T-helper 1 cell treated with Interleukin-12 subunit alpha and Interleukin-12 subunit beta and Interleukin-4 antibody, amounts not matched to agents 30 ng/mL and 1 ng/mL, for 36 hours (primary cell): ENCODE results near the gene ARMC9. TPM values are rescaled to one million over a fixed set of nuclear protein-coding genes. Genes with fewer than 3 reads are reported as not detected.

Source experiments
- intact Hi-C: fragments of 100-400 bp; cut with micrococcal nuclease; formaldehyde crosslinking; loops from one replicate; pipeline ENCODE4 v1.15.1; 2024
- total RNA-seq: library from RNA; stranded (reverse); gene quantifications from 2 replicates; pipeline ENCODE4 v1.2.3, GENCODE V29; 2022

ARMC9 gene
- total RNA-seq, 1 donor from 2014 or later = 1.4 TPM

DNA sequence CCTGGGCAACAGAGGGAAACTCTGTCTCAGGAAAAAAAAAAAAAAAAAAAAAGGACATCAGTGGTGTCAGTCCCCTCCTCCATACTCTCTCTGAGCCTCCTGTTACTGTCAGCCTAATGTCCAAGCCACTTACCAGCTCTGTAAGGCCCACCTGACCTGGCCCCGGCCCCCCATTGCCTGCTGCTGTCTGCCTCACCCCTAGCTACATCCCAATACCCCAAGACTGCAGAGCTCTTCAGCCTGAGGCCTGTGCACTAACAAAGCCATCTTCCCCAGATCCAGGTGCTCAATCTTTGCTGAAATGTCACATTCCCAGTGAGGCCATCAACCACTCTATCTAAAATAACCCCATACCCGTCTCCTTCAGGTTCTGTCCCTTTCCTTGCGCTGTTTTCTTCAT, 5.7 kb downstream of the ARMC9 start:
- intact Hi-C loops = no loop called here

DNA sequence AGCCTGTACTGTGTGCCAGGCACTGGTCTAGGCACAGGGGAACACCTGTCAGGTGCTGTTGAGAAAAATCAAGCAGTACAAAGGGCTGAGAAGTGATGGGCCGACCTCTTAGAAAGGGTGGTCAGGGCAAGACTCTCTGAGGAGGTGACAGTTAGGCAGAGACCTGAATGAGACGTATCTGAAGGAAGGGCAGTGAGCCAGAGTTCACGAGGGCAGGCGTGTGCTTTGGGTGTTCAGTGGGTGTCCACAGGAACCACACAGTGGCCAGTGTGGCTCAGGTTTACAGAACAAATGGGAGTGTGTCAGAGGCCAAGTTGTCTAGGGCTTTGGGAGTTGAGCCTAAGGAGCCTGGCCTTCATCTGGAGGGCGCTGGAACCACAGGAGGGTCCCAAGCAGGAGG, 6.2 kb downstream of the ARMC9 start:
- intact Hi-C loops = no loop called here

DNA sequence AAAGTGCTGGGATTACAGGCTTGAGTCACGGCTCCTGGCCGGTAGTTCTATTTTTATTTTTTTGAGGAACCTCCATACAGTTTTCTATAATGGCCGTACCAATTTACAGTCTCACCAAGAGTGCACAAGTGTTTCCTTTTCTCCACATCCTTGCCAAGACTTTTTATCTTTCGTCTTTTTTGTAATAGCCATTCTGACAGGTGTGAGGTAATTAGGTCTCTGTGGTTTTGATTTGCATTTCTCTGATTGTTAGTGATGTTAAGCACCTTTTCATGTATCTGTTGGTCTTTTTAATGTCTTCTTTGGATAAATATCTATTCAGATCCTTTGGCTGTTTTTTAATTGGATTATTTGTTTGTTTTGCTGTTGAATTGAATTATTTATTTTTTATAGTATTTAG, 9.3 kb downstream of the ARMC9 start:
- intact Hi-C loops = no loop called here

DNA sequence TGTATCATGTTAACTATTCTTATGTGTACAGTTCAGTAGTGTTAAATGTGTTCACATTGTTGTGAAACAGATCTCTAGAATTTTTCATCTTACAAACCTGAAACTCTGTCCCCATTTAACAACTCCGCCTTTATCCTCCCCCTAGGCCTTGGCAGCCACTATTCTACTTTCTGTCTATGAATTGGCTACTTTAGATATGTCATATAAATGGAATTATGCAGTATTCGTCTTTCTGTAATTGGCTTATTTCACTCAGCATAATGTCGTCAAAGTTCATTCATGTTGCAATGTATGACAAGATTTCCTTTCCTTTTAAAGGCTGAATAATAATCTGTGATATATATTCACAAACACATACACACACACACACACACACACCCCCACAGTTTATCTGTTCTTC, 12.4 kb downstream of the ARMC9 start:
- intact Hi-C loops = no loop called here

DNA sequence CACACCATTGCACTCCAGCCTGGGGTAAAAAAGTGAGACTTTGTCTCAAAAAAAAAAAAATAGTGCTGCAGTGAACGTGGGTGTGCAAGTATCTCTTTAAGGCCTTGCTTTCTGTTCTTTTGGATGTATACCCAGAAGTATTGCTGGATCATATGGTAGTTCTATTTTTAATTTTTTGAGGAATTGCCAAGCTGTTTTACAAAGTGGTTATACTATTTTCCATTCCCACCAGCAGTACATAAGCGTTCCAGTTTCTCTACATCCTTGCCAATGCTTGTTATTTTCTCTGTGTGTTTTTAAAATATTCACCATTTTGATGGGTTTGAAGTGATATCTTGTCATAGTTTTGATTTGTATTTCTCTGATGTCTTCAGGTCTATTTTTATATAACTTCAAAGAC, 13.1 kb downstream of the ARMC9 start:
- intact Hi-C loops = no loop called here

DNA sequence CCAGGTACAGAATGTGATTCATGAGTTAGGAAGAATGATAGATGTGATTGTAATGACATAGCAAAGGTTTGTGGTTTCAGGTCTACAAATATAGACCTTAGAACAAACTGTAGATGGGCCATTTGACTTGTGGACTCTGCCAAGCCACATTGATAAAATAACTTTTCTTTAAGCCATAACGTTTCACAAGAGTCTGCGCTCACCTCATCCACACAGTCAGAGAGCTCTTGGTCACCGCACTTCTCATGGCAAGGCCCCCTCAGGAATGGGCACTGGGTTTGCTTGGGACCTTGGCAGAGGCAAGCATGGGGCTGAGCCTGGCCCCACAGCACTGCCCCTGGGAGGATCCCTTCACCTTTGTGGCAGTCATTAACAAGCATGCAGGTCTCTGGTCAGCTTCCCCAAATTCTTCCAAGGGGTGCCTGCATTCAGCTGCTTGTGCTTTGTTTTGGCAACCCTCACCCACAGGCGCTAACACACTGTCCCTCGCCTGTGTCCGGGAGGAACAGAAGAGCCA, 14.0 kb downstream of the ARMC9 start:
- intact Hi-C loops = no loop called here

DNA sequence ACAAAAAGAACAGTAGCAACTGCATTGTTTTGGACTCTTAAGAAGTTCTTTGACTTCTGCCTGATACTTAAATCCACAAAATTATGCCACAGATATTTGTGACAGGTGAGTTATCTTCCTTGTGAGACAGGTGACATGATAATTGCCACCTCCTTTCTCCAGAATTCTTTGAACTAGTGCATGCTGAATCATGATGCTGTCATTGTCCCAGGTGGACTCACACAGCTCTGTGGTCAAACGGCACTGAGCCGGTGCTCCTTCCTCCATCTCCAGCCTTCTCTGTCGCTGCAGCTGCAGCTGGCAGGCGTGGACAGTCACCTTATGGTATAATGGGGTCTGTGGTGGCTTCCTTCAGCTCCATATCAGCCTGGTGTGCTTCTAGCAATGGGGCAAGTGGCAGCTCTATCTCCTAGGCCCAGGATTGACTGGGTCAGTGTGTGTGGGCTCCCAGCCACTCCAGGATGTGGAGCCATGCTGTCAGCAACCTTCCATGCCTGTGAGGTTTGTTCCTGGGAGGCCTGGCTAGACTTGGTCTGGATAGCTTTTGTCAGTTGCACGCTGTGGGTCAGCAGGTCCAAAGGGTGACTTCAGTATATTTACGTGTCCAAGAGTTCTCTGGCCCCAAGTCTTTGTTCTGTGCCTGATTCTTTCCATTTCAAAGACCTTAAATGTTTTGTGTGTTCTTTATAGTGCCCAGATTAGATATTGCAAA, 15.7 kb downstream of the ARMC9 start:
- intact Hi-C loops = no loop called here

DNA sequence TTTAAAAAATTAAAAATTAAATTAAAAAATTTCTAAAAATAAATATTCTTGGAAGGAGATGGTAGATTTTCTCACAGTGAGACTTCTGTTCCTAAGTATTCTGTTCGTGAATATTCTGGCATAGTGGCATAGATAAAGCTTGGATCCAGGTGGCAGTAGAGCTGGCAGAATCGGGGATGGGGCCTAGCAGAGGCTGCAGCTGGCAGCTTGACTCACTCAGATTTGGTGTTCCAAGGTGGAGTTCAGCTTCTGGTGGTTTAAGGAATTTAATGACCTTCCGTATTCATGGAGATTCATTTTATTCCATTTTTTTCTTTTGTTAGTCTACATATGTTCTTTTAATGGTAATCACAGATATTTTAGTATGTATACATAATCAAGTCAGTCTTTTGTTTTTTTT, 19.9 kb downstream of the ARMC9 start:
- intact Hi-C loops = no loop called here

DNA sequence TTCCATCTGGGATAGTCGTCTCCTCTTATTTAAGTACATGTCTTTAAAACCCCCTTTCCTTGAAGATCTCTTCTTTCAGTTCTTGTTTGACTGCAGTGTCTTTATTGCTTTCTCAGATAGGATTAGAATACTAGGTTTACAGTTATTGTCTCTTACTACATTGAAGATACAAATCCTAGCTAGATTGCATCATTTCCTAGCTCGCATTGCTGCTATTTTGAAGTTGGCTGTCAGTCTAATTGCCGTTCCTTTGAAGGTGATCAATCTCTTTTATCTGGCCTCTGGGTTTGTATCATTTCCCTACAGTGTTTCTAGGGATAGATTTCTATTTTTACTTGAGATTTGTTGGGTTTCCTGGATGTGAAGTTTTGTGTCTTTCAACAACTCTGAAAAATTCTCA, 20.9 kb downstream of the ARMC9 start:
- intact Hi-C loops = no loop called here

DNA sequence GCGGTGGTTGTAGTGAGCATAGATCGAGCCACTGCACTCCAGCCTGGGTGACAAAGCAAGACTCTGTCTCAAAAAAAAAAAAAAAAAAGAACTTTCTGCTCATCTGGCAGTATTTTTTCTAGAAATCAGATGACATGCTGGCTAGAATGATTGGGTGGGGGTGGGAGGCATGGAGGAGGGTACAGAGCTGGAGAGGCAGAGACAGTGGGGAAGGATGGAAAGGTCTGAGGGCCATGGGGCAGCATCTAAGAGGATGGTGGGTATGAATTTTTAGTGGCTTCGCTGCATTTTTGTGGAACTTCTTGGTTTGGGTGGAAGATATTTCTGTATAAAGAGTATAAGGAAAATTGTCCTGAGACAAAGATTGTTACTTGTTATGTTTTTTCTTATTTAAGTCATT, 23.3 kb downstream of the ARMC9 start:
- intact Hi-C loops = no loop called here

DNA sequence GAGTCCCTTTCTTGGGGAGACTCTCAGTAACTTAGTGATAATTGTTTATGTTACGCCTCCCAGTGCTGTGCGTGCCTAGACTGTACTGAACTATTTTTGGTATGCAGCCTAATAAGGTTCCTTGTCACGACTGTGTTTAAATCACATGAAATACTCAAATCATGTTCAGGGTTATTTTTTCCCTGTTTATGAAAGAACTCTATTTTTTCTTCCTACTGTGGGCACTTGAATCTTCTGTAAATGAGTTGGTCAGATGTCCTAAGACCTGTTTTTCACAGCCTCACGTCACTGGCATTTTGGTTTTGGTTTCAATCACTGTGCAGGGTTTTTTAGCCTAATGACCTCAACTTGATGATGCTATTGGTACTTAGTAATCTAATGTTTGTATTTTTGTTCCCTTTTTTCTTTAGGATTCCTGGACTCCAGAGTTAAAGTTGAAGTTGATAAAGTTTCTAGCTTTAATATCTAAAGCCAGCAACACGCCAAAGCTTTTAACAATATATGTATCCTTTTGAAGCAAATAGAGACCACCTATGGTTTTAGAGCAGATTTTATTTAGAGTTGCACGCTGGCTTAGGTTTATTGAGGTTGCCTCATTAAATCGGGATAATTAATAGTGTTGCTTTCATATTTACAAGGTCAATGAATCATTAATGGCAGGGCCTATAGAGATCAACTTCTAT, 24.0 kb downstream of the ARMC9 start:
- intact Hi-C loops = no loop called here

DNA sequence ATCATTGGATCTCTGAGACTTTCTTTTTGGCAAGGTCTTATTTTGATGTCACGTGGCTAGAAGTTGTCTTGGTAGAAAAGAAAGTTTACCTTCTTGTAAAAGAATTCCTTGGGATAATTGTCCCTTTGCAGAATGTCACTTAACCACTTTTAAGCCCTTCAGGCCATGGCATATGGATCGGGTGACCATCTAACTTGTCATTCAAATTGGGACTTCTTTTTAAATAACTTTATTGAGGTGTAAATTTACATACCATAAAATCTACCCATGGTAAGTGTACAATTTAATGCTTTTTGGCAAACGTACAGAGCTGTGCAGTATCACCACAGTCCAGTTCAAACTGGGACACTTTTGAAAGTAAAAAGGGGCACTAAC, 24.6 kb downstream of the ARMC9 start:
- intact Hi-C loops = no loop called here

DNA sequence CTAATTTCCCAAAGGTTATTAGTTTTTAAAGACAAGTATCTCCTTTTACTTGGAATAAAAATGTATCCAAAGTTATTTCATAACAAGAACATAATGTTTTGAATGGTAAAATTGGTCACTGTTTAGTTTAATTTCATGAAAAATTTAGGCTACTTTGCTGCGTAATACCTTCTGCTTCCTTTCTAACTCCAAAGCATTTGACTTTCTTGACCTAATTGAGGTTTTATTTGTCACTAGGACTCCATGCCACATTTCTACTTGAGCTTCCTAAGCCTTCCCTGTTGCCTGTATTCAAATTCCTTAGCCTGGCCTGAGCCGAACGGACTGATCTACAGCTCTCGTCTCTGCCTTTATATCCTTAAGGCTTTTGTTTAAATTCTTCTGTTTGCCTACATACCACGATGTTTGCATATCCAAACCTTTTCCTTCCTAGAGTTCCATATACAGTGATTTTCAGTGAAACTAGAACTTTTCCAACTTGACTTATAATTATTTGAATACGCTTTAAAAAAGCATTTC, 25.1 kb downstream of the ARMC9 start:
- intact Hi-C loops = no loop called here

DNA sequence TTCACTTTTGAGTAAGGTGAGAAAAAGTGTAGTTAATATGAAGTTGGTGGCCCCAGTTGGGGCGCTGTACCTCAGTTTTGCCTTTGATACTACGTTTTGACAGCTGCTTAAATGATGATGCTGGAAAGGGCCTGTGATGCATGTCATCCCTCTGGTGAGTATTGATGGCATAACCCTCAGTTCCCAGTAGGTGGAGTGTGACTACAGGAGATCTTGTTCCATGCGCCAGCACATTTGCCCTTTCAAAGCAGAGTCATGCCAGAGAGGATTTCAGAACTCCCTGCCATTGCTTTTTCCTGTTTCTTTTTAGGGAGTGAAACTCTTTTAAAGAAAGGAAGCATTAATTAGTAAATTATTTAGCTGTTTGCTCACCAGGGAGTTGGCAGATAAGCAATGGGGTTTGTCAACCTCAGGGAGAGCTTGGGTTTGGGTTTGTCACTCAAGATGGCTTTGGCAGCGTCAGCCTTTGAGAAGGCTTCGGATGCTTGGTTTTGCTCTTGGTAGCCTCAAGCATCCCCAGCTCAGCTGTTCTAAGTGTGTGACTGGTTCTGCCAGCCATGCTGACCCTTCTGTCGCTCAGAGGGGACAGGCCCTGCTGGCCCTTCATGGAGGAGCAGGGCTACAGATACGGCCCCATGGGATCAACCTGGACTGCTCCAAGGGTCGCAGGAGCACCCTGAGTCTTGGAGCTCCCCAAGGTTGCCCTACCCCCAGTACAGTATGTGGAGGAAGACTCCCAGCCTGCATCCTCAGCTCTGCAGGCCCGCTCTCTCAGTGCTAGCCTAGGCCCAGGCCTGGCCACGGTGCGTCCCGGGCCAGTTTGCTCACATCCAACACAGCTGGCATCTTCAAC, 29.1 kb downstream of the ARMC9 start:
- intact Hi-C loops = loop anchor here (1.0 to 5.0 kb wide), 6 partner anchors 29 to 375 kb away; partner anchors contain the start of gene ARMC9

DNA sequence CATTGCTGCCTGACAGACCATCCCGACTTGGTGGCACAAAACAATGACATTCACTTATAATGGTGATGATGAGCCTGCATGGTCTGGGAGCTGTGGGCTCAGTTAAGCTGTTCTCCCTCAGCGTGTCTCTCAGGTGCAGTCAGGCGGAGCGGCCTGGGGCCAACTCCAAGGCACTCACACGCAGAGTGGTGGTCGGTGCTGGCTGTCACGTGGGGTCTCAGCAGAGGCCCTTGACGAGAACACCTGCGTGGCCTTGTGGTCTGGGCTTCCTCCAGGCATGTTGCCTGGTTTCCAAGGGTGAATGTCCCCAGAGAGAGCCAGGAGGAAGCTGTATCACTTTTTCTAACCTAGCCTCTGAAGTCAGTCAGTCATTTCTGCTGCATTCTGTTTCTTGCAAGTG, 29.8 kb downstream of the ARMC9 start:
- intact Hi-C loops = loop anchor here (5.0 kb wide), 1 partner anchor 284 kb away; no protein-coding TSS in a partner anchor

DNA sequence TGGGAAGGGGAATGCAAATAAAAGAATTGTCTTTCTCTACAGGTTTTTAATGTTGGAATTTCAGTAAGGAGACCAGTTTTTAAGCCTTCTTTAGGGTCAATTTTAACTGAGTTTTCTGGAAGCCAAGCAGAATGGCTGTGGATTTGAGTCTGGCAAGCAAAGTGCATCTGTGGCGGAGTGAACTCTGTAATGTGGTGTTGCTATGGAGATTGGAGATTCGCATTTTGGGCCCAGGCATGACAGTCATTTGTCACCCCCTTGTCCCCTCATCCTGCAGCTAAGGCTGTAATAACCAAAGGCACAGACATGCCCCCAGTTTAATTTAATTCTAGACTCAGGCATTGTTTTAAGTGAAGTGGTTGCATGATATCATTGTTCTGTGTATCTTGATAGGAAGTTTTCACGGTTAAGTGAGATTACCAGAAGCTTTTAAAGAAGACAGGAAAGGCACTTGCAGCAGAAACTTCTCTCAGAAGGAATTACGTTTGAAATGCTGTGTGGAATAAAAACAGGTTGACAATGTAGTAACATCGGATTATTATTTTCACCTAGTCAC, 30.6 kb downstream of the ARMC9 start:
- intact Hi-C loops = loop anchor here (5.0 kb wide), 1 partner anchor 283 kb away; no protein-coding TSS in a partner anchor

DNA sequence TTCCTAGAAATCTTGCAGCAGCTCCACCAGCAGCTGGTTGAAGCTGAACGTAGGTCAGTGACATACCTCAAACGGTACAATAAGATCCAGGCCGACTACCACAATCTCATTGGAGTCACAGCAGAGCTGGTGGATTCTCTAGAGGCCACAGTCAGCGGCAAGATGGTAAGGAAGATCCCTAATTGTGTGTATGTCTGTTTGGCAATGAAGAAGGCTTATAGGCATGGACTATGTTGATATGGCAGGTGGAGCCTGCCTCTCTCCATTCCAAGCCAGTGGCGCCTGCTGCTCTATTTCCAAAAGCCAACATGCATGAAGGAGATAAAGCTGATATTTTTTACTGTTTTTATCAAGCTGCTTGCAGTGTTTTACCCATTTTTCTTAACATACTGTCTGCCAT, 36.8 kb downstream of the ARMC9 start:
- intact Hi-C loops = no loop called here

DNA sequence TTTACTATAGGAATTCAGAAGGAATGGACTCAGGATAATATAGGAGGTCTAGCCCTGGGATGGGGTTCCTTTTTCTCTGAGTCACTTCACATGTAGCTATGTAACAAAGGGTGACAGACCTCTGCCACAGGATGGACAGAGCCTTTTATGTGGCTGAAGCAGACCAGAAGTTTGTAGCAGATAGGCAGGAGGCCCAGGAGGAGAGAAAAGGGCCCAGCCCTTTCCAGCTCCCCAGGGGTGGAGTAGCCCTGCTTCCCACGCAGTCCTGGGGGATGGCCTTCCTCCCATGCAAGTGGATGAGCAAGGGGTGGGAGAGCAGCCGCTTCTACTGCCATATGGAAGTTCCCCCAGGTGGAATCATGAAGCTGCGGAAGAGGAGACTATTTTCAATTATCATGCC, 40.3 kb downstream of the ARMC9 start:
- intact Hi-C loops = no loop called here

DNA sequence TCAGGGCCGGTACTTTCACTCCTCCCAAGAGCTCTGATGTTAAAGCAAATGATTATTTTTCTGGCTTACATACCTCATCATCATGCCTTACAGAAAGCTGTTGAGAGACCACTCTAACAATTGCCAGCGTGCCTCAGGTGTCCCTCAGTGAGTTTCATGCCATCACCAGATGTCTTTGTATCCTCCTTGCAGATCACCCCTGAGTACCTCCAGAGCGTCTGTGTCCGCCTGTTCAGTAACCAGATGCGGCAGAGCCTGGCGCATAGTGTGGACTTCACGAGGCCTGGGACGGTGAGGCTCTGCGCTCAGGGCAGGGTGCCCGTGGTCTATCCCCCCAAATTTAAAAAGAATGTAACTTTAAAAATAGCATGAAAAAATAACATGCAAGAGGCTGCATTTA, 41.3 kb downstream of the ARMC9 start:
- intact Hi-C loops = no loop called here

DNA sequence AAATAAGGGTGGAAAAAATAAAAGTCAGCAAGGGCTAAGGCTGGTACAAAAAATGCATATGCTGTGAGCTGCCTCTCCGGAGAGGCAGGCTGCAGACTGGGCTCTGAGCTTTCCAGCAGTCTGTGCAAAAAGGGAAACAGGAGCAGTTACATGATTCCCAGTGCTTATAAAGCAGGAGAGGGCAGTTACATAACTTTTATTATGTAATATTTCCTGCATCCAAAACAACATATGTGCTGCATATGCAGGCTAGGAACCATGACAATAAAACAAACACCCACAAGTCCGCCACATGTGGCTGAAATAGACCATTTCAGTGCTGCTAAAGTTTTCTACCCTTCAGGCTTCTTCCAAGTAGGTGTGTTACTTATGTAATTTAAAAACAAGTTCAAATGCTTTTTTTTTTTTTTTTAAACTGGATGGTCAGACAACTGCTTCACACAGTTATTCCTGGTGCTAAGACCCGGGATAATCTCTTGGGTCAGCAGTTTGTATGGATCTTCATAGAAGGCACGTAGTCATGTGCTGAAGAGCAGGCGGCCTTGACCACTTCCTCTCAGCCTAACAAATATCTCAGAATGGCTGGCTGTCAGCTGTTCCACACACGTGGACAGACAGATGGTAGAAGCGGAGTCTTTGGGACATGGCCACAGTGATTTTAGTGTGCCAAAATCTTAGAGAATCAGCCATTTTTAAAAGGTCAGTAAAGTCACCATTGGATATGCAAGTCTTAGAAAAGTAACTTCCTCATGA, 43.5 kb downstream of the ARMC9 start:
- intact Hi-C loops = no loop called here

DNA sequence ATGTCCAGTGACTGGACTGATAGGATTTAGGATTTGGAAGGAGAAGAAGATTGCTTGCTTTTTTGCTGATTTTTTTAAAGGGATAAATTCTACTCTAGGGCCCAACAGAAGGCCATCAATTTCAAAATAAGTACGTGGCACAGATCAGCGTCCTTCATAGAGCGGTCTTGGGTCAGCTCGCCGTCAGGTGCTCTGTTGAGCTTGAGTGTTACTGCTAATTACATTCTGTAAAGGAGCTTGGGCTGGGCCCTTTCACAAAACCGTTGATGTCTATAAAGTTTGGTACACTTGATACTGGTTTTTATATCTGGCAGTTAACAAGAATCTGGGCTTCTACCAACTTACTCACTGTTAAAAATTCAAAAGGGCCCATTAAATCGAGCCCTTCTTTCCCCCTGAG, 45.4 kb downstream of the ARMC9 start:
- intact Hi-C loops = no loop called here
